Measurements from ENCODE around the gene ABHD10.
"Not testable (repeated sequence)": the region's sequence is repeated elsewhere in the genome, so short reads cannot be mapped to it uniquely, and the experiment has no call there.

ABHD10 gene

GRCh38 chr3:112037194-112037593 is 58.4 kb downstream of the ABHD10 start:
- not testable (repeated sequence) for DNase-seq

GRCh38 chr3:112038863-112039262 is 60.0 kb downstream of the ABHD10 start:
- DNase-seq, result no peak

- no peak for DNase-seq
Measured at GRCh38 chr3:112041321-112041720, 62.5 kb downstream of the ABHD10 start.

GRCh38 chr3:112042842-112043280 is 64.0 kb downstream of the ABHD10 start:
- no peak for DNase-seq
